Mesenchymal stem cell (in vitro differentiated cells and primary cell): ENCODE results near the gene SMIM33.
A peak's percentile ranks its signal among the peaks of the same experiment; 100 is the strongest.

Experiments
- DNase-seq: peaks from one replicate; pipeline ENCODE4 v3.0.0-alpha.2; 2013
- H2AFZ ChIP-seq: one replicate; pipeline ENCODE4 v1.6.1; 2013; ENCODE audit warnings: low read depth, mild to moderate bottlenecking, control low read depth, inconsistent platforms, low read length, moderate library complexity
- H2AK5ac ChIP-seq: 2 replicates; pipeline ENCODE4 v1.6.1; 2013; ENCODE audit warnings: low read length, moderate library complexity, mild to moderate bottlenecking, inconsistent platforms; ENCODE audit not compliant: severe bottlenecking
- H2BK120ac ChIP-seq: one replicate; pipeline ENCODE4 v1.6.1; 2013; ENCODE audit warnings: low read depth, mild to moderate bottlenecking, inconsistent platforms, low read length, moderate library complexity
- H2BK12ac ChIP-seq, 2 experiments: one replicate each; pipeline ENCODE4 v1.6.1; 2013; ENCODE audit warnings: inconsistent platforms in 2 of 2, low read length in 2 of 2, mild to moderate bottlenecking in 2 of 2, moderate library complexity in 2 of 2, control low read depth in 1 of 2
- H2BK15ac ChIP-seq: one replicate; pipeline ENCODE4 v1.6.1; 2013; ENCODE audit warnings: mild to moderate bottlenecking, low read depth, inconsistent platforms; ENCODE audit not compliant: poor library complexity, severe bottlenecking
- H2BK5ac ChIP-seq: 2 replicates; pipeline ENCODE4 v1.6.1; 2013; ENCODE audit warnings: low read depth, mild to moderate bottlenecking, low read length, control low read depth, inconsistent platforms; ENCODE audit not compliant: poor library complexity, severe bottlenecking
- H3K14ac ChIP-seq, 2 experiments: one replicate each; pipeline ENCODE4 v1.6.1; 2013; ENCODE audit warnings: inconsistent platforms in 2 of 2, low read length in 2 of 2, control low read depth in 1 of 2, mild to moderate bottlenecking in 1 of 2, moderate library complexity in 1 of 2
- H3K18ac ChIP-seq, 2 experiments: one replicate each; pipeline ENCODE4 v1.6.1; 2013; ENCODE audit warnings: inconsistent platforms in 2 of 2, low read length in 2 of 2, control low read depth in 1 of 2, low read depth in 1 of 2, mild to moderate bottlenecking in 1 of 2
- H3K23ac ChIP-seq, 2 experiments: one replicate each; pipeline ENCODE4 v1.6.1; 2013; ENCODE audit warnings: inconsistent platforms in 2 of 2, low read length in 2 of 2, mild to moderate bottlenecking in 2 of 2, moderate library complexity in 2 of 2, control low read depth in 1 of 2
- H3K27ac ChIP-seq: 2 replicates; pipeline ENCODE4 v1.5.1; 2013; ENCODE audit warnings: mild to moderate bottlenecking, moderate library complexity, low read length, control low read depth, inconsistent platforms; ENCODE audit not compliant: poor library complexity, severe bottlenecking
- H3K27me3 ChIP-seq, 2 experiments: 2 replicates each; pipeline versions ENCODE4 v1.6.1 to v1.7.0; 2013; ENCODE audit warnings: low read length in 2 of 2, mild to moderate bottlenecking in 2 of 2, moderate library complexity in 2 of 2, control low read depth in 1 of 2, inconsistent platforms in 1 of 2; ENCODE audit not compliant: control insufficient read depth in 1 of 2, insufficient read depth in 1 of 2
- H3K36me3 ChIP-seq, 2 experiments: 2 replicates each; pipeline versions ENCODE4 v1.6.1 to v1.7.0; 2013; ENCODE audit warnings: low read length in 2 of 2, control low read depth in 1 of 2, inconsistent platforms in 1 of 2, low read depth in 1 of 2, mild to moderate bottlenecking in 1 of 2; ENCODE audit not compliant: insufficient read depth in 2 of 2, control insufficient read depth in 1 of 2
- H3K4ac ChIP-seq, 2 experiments: one replicate each; pipeline ENCODE4 v1.6.1; 2013; ENCODE audit warnings: inconsistent platforms in 2 of 2, low read length in 2 of 2, mild to moderate bottlenecking in 2 of 2, moderate library complexity in 2 of 2, control low read depth in 1 of 2, low read depth in 1 of 2
- H3K4me1 ChIP-seq: 2 replicates; pipeline ENCODE4 v1.6.1; 2013; ENCODE audit warnings: low read depth, low read length, control low read depth; ENCODE audit not compliant: control insufficient read depth, insufficient read depth
- H3K4me2 ChIP-seq: 2 replicates; pipeline ENCODE4 v1.6.1; 2013; ENCODE audit warnings: low read length, mild to moderate bottlenecking, inconsistent platforms; ENCODE audit not compliant: poor library complexity, severe bottlenecking
- H3K4me3 ChIP-seq, 2 experiments: 2 replicates each; pipeline versions ENCODE4 v1.5.1 to v1.7.0; 2013; ENCODE audit warnings: low read length in 2 of 2, mild to moderate bottlenecking in 2 of 2, control low read depth in 1 of 2, low read depth in 1 of 2; ENCODE audit not compliant: insufficient read depth in 1 of 2
- H3K79me1 ChIP-seq: replicated peaks from 2 replicates; pipeline ENCODE4 v1.6.1; 2013; ENCODE audit warnings: mild to moderate bottlenecking, control low read depth, low read length, inconsistent platforms; ENCODE audit not compliant: poor library complexity, severe bottlenecking
- H3K9ac ChIP-seq: 2 replicates; pipeline ENCODE4 v1.7.0; 2013; ENCODE audit warnings: mild to moderate bottlenecking, low read length, moderate library complexity
- H3K9me3 ChIP-seq: 2 replicates; pipeline ENCODE4 v1.7.0; 2013; ENCODE audit warnings: mild to moderate bottlenecking, low read length; ENCODE audit not compliant: control insufficient read depth
- H4K8ac ChIP-seq: one replicate; pipeline ENCODE4 v1.6.1; 2013; ENCODE audit warnings: inconsistent platforms, mild to moderate bottlenecking, low read length, moderate library complexity
- H4K91ac ChIP-seq: one replicate; pipeline ENCODE4 v1.6.1; 2013; ENCODE audit warnings: mild to moderate bottlenecking, low read length, inconsistent platforms
- WGBS: methylation state at CpG from one replicate; pipeline ENCODE4 v1.1.7; 2013; ENCODE audit warnings: mixed read lengths; 5-methylcytosine and 5-hydroxymethylcytosine counted together

SMIM33 gene

GRCh38 chr5:139430015-139430414, 40.8 kb upstream of the SMIM33 start:
- DNase-seq, result no peak
- no peak overlapping the region for H2BK120ac ChIP-seq
- no peak overlapping the region for H3K18ac ChIP-seq
- H3K36me3 ChIP-seq, result peaks cover 11 to 46% of the 10 kb centered on the region in 2 experiments
- no peak overlapping the region for H2AFZ ChIP-seq
- peaks cover 3% of the 10 kb centered on the region for H3K79me1 ChIP-seq
- H3K27me3 ChIP-seq, result no peaks in the 10 kb centered on the region
- H2BK5ac ChIP-seq, result no peak overlapping the region
- no peak overlapping the region for H4K91ac ChIP-seq
- no peak overlapping the region for H3K4me3 ChIP-seq
- H3K27ac ChIP-seq, result no peak overlapping the region
- no peak overlapping the region for H2BK15ac ChIP-seq
- H3K23ac ChIP-seq, result no peak overlapping the region
- H3K4ac ChIP-seq, result no peak overlapping the region
- no CpG with 5 or more reads among the region's 2 CpGs for WGBS
- peaks cover 6% of the 10 kb centered on the region for H3K4me1 ChIP-seq
- H3K9ac ChIP-seq, result no peak overlapping the region
- H3K14ac ChIP-seq, result no peak overlapping the region
- no peak overlapping the region for H4K8ac ChIP-seq
- H2BK12ac ChIP-seq, result no peak overlapping the region
- H3K9me3 ChIP-seq, result no peaks in the 10 kb centered on the region
- no peak overlapping the region for H3K4me2 ChIP-seq
- no peak overlapping the region for H2AK5ac ChIP-seq

GRCh38 chr5:139431706-139432105, 39.1 kb upstream of the SMIM33 start:
- H3K79me1 ChIP-seq, result peaks cover 3% of the 10 kb centered on the region
- H3K4me3 ChIP-seq, result no peak overlapping the region
- no peak overlapping the region for H3K27ac ChIP-seq
- H3K14ac ChIP-seq, result no peak overlapping the region
- no peak overlapping the region for H3K18ac ChIP-seq
- H3K4ac ChIP-seq, result no peak overlapping the region
- H2BK120ac ChIP-seq, result no peak overlapping the region
- peaks cover 4% of the 10 kb centered on the region for H3K4me1 ChIP-seq
- WGBS, result no CpG with 5 or more reads among the region's 1 CpG
- H2AFZ ChIP-seq, result no peak overlapping the region
- no peak overlapping the region for H3K4me2 ChIP-seq
- no peaks in the 10 kb centered on the region for H3K9me3 ChIP-seq
- no peak overlapping the region for H4K8ac ChIP-seq
- H2BK12ac ChIP-seq, result no peak overlapping the region
- peaks cover 13 to 40% of the 10 kb centered on the region in 2 experiments for H3K36me3 ChIP-seq
- no peak overlapping the region for H3K23ac ChIP-seq
- no peaks in the 10 kb centered on the region for H3K27me3 ChIP-seq
- no peak overlapping the region for H2BK15ac ChIP-seq
- H4K91ac ChIP-seq, result no peak overlapping the region
- no peak overlapping the region for H3K9ac ChIP-seq
- H2BK5ac ChIP-seq, result no peak overlapping the region
- DNase-seq, result no peak
- H2AK5ac ChIP-seq, result no peak overlapping the region

GRCh38 chr5:139435676-139436075, 35.1 kb upstream of the SMIM33 start:
- Histone ChIP-seq H3K23ac (no peak overlapping the region), H3K18ac (no peak overlapping the region), H3K4me1 (peaks cover 18% of the 10 kb centered on the region), H3K27me3 (no peaks in the 10 kb centered on the region), H3K9me3 (no peaks in the 10 kb centered on the region), H3K36me3 (peaks cover 6 to 29% of the 10 kb centered on the region in 2 experiments), H3K79me1 (peaks cover 3% of the 10 kb centered on the region), H3K4me2 (no peak overlapping the region), H2BK120ac (no peak overlapping the region), H2BK12ac (no peak overlapping the region), H2AFZ (no peak overlapping the region), H3K9ac (no peak overlapping the region), H3K27ac (no peak overlapping the region), H4K8ac (no peak overlapping the region), H2AK5ac (no peak overlapping the region), H2BK15ac (no peak overlapping the region), H2BK5ac (no peak overlapping the region), H3K14ac (no peak overlapping the region), H3K4me3 (no peak overlapping the region), H3K4ac (no peak overlapping the region), H4K91ac (no peak overlapping the region)
- no peak for DNase-seq
- WGBS, result 86% methylated on average over 1 of the region's 3 CpGs

- H3K9ac ChIP-seq, result peak overlapping the region; percentile 98
- no peak overlapping the region for H2AK5ac ChIP-seq
- H3K14ac ChIP-seq, result peak overlapping the region in 1 of 2 experiments; percentile 36
- H2BK5ac ChIP-seq, result no peak overlapping the region
- H3K18ac ChIP-seq, result peak overlapping the region; percentile 14
- no peaks in the 10 kb centered on the region for H3K9me3 ChIP-seq
- no peak overlapping the region for H3K4ac ChIP-seq
- H2AFZ ChIP-seq, result no peak overlapping the region
- no peak overlapping the region for H2BK12ac ChIP-seq
- H2BK120ac ChIP-seq, result no peak overlapping the region
- peak overlapping the region; percentile 42 for H4K8ac ChIP-seq
- no peak overlapping the region for H3K23ac ChIP-seq
- H2BK15ac ChIP-seq, result no peak overlapping the region
- no peak for DNase-seq
- no peak overlapping the region for H4K91ac ChIP-seq
- H3K4me2 ChIP-seq, result peak overlapping the region; percentile 64
- peak overlapping the region; percentile 64 to 96 for H3K4me3 ChIP-seq
- H3K4me1 ChIP-seq, result peaks cover 18% of the 10 kb centered on the region
- H3K27me3 ChIP-seq, result no peaks in the 10 kb centered on the region
- no peaks in the 10 kb centered on the region for H3K79me1 ChIP-seq
- H3K27ac ChIP-seq, result peak overlapping the region; percentile 4
- WGBS, result 41% methylated on average over 8 of the region's 8 CpGs
- peaks cover 6 to 15% of the 10 kb centered on the region in 2 experiments for H3K36me3 ChIP-seq
Observed at GRCh38 chr5:139438707-139439012, 32.1 kb upstream of the SMIM33 start.
